HepG2 (cell line): Measurements from ENCODE around the gene TMEM200C. TPM values are rescaled to one million over a fixed set of nuclear protein-coding genes. Genes with fewer than 3 reads are reported as not detected.

Source experiments
- ATAC-seq: fragments of 200-7000 bp; cut with Tn5 transposase; 3 replicates; pipeline ENCODE4 v1.9.1; 2020; ENCODE audit warnings: mild to moderate bottlenecking, moderate library complexity
- BruUV-seq: library from RNA; stranded (reverse); fragments of 400-500 nt; replicated peaks from 2 replicates; lab custom pipeline; 2021; lab: Mats Ljungman, UMichigan
- CTCF ChIA-PET: fragments of 300-600 bp; formaldehyde crosslinking; extraction: SDS; loops from one replicate; lab custom pipeline; 2021; ENCODE audit warnings: low total read pairs, inconsistent platforms, low intra/inter-chr PET ratio; lab: Yijun Ruan, JAX
- POLR2A ChIA-PET: fragments of 350-600 bp; sonication (Branson Sonifier 250); formaldehyde crosslinking; loops from one replicate; lab custom pipeline; 2020; ENCODE audit warnings: antibody characterized with exemption, inconsistent platforms; lab: Yijun Ruan, JAX
- DNase-seq: peaks from one replicate; pipeline ENCODE4 v3.0.0-alpha.2; 2015; ENCODE audit warnings: low spot score
- FAIRE-seq: peaks from 3 replicates; lab custom pipeline; 2011; peaks lifted over from hg19 to GRCh38; lab: Jason Lieb, UNC
- H2AFZ ChIP-seq: one replicate; pipeline ENCODE4 v1.6.1; 2011; ENCODE audit warnings: low read length, inconsistent platforms
- H3K27ac ChIP-seq: fragments of 300-600 bp; 3 replicates; pipeline ENCODE4 v1.8.0; 2011; ENCODE audit warnings: mixed run types, mild to moderate bottlenecking, mixed read lengths, low read length, inconsistent platforms; ENCODE audit not compliant: insufficient read depth; ENCODE audit errors: extremely low read length
- H3K27me3 ChIP-seq, 2 experiments: fragments of 200-600 bp in 1 of 2; 2 replicates in 1 of 2; 3 replicates in 1 of 2; pipeline versions ENCODE4 v1.6.0 to v1.8.0; 2011; ENCODE audit warnings: low read length in 2 of 2, mild to moderate bottlenecking in 2 of 2, moderate library complexity in 2 of 2, inconsistent platforms in 1 of 2; ENCODE audit not compliant: insufficient read depth in 2 of 2, control insufficient read depth in 1 of 2
- H3K36me3 ChIP-seq, 2 experiments: fragments of 200-600 bp in 1 of 2; replicated peaks in 1 of 2; 2 replicates in 1 of 2; 3 replicates in 1 of 2; pipeline versions ENCODE4 v1.5.1 to v1.8.0; 2011; ENCODE audit warnings: low read length in 2 of 2, inconsistent platforms in 1 of 2; ENCODE audit not compliant: insufficient read depth in 2 of 2, control insufficient read depth in 1 of 2
- H3K4me1 ChIP-seq: 2 replicates; pipeline ENCODE4 v1.5.1; 2012; ENCODE audit warnings: low read length, inconsistent platforms; ENCODE audit not compliant: insufficient read depth
- H3K4me2 ChIP-seq: 2 replicates; pipeline ENCODE4 v1.6.0; 2011; ENCODE audit warnings: low read depth, low read length, inconsistent platforms
- H3K4me3 ChIP-seq, 3 experiments: fragments of 200-600 bp in 1 of 3; sonication (generic), shearing (Covaris generic) in 1 of 3; replicated peaks in 1 of 3; 2 replicates each; pipeline ENCODE4 v1.5.1; 2011 to 2016; ENCODE audit warnings: low read length in 3 of 3, inconsistent platforms in 2 of 3, low read depth in 2 of 3, mild to moderate bottlenecking in 2 of 3, control low read depth in 1 of 3, mixed read lengths in 1 of 3; ENCODE audit not compliant: insufficient read depth in 1 of 3
- H3K79me2 ChIP-seq: one replicate; pipeline ENCODE4 v1.6.1; 2011; ENCODE audit warnings: low read length, inconsistent platforms; ENCODE audit not compliant: insufficient read depth
- H3K9ac ChIP-seq: 2 replicates; pipeline ENCODE4 v1.6.0; 2011; ENCODE audit warnings: mild to moderate bottlenecking, low read depth, low read length, inconsistent platforms; ENCODE audit not compliant: insufficient read depth
- H3K9me3 ChIP-seq: 2 replicates; pipeline ENCODE4 v1.5.1; 2012; ENCODE audit warnings: mild to moderate bottlenecking, low read length
- H4K20me1 ChIP-seq: 2 replicates; pipeline ENCODE4 v1.6.0; 2011; ENCODE audit warnings: inconsistent platforms, mild to moderate bottlenecking, low read length, moderate library complexity; ENCODE audit not compliant: insufficient read depth
- ADNP ChIP-seq: sonication (generic); formaldehyde crosslinking; IDR thresholded peaks from 2 replicates; pipeline ENCODE4 v1.4.0; 2020; ENCODE audit warnings: missing genetic modification reagents
- CTCF ChIP-seq: sonication (generic); formaldehyde crosslinking; IDR thresholded peaks from 2 replicates; pipeline ENCODE4 v1.5.0; 2020; ENCODE audit warnings: mild to moderate bottlenecking, missing genetic modification reagents, moderate library complexity
- GATAD2A ChIP-seq: IDR thresholded peaks from 2 replicates; pipeline ENCODE4 v1.6.1; 2016
- HCFC1 ChIP-seq: fragments of 150-350 bp; IDR thresholded peaks from 2 replicates; pipeline ENCODE4 v1.6.1; 2014; ENCODE audit warnings: low read depth, low read length
- MED1 ChIP-seq: sonication (generic); formaldehyde crosslinking; IDR thresholded peaks from 2 replicates; pipeline ENCODE4 v1.4.0; 2020; ENCODE audit warnings: missing genetic modification reagents
- NFIB ChIP-seq: sonication (generic); formaldehyde crosslinking; IDR thresholded peaks from 2 replicates; pipeline ENCODE4 v1.9.0; 2021; ENCODE audit warnings: missing genetic modification reagents, mild to moderate bottlenecking, borderline replicate concordance
- PAX8 ChIP-seq: sonication (generic); formaldehyde crosslinking; IDR thresholded peaks from 2 replicates; pipeline ENCODE4 v1.8.0; 2022; ENCODE audit warnings: mild to moderate bottlenecking, missing genetic modification reagents, borderline replicate concordance
- PRMT3 ChIP-seq: sonication (generic); formaldehyde crosslinking; IDR thresholded peaks from 2 replicates; pipeline ENCODE4 v1.8.1; 2022; ENCODE audit warnings: low read depth, mild to moderate bottlenecking, moderate library complexity, missing genetic modification reagents, borderline replicate concordance
- PRPF4 ChIP-seq: fragments of 200-400 bp; formaldehyde crosslinking; IDR thresholded peaks from 2 replicates; pipeline ENCODE4 v1.6.1; 2016; ENCODE audit warnings: low read length, low read depth; ENCODE audit not compliant: poor library complexity, severe bottlenecking
- REL ChIP-seq: sonication (generic); formaldehyde crosslinking; conservative IDR thresholded peaks from 2 replicates; pipeline ENCODE4 v1.8.0; 2022; ENCODE audit warnings: mild to moderate bottlenecking, missing genetic modification reagents, moderate library complexity
- SNAPC4 ChIP-seq: sonication (generic); formaldehyde crosslinking; IDR thresholded peaks from 2 replicates; pipeline ENCODE4 v1.4.0; 2020; ENCODE audit warnings: mild to moderate bottlenecking, missing genetic modification reagents
- ZNF274 ChIP-seq: sonication (generic); formaldehyde crosslinking; IDR thresholded peaks from 2 replicates; pipeline ENCODE4 v1.5.1; 2020; ENCODE audit warnings: mild to moderate bottlenecking, missing genetic modification reagents
- ZNF414 ChIP-seq: sonication (generic); formaldehyde crosslinking; IDR thresholded peaks from 2 replicates; pipeline ENCODE4 v1.5.0; 2020; ENCODE audit warnings: missing genetic modification reagents
- ZNF580 ChIP-seq: IDR thresholded peaks from 2 replicates; pipeline ENCODE4 v1.6.1; 2016; ENCODE audit warnings: low read depth, borderline replicate concordance
- ZNF644 ChIP-seq: IDR thresholded peaks from 2 replicates; pipeline ENCODE4 v1.6.1; 2016; ENCODE audit warnings: low read depth
- WGBS: methylation state at CpG from one replicate; pipeline ENCODE4 v1.1.6; 2017; ENCODE audit warnings: low lambda C conversion rate; 5-methylcytosine and 5-hydroxymethylcytosine counted together
- in situ Hi-C: cut with HindIII; loops from 2 replicates; pipeline ENCODE4 v1.10.0; 2017; ENCODE audit warnings: low pct_unique_long_range_greater_than_20kb; ENCODE audit not compliant: extremely low pct_ligation_motif_present
- intact Hi-C: fragments of 100-400 bp; cut with micrococcal nuclease; formaldehyde crosslinking; loops from one replicate; pipeline ENCODE4 v1.10.0; 2022; ENCODE audit not compliant: unreplicated experiment
- polyA plus RNA-seq, 8 experiments: library from polyadenylated mRNA; depleted of rRNA in 3 of 8; stranded (reverse) in 7 of 8; unstranded in 1 of 8; fragments of >200 nt; fragmentation: Illumina TruSeq in 4 of 8; extraction: Trizol in 4 of 8; gene quantifications; 2 replicates each; pipeline versions ENCODE4 v1.2.1 to v1.2.3, GENCODE V29; 2011 to 2016; ENCODE audit warnings: low read depth in 4 of 8, missing spikeins in 1 of 8, mixed read lengths in 1 of 8; ENCODE audit not compliant: insufficient read depth in 1 of 8
- total RNA-seq, 5 experiments: library from RNA; depleted of rRNA; stranded (reverse); fragments of >200 nt; fragmentation: Illumina TruSeq; extraction: Trizol; gene quantifications; 2 replicates each; pipeline ENCODE4 v1.2.3, GENCODE V29; 2016; ENCODE audit warnings: low read depth in 1 of 5

TMEM200C gene
- total and polyA plus RNA-seq, 2 of the 13 experiments (the other 11 are each of a cell fraction or from before 2014, with no cell fraction given), result 0.04 TPM; not detected in 1

- TF ChIP-seq ZNF644 (CRISPR knock-in tag) (no peak), PAX8 (CRISPR knock-in tag) (no peak), ZNF580 (CRISPR knock-in tag) (no peak), REL (CRISPR knock-in tag) (no peak), NFIB (CRISPR knock-in tag) (no peak), PRMT3 (CRISPR knock-in tag) (no peak), ZNF274 (no peak), HCFC1 (no peak)
- TF ChIP-seq, all 625 proteins: peak for 0
Observed at GRCh38 chr18:5937795-5938194, 42.5 kb upstream of the TMEM200C start (continued).

- Histone ChIP-seq H3K79me2 (no peaks in the 10 kb centered on the region), H3K9me3 (no peaks in the 10 kb centered on the region), H3K9ac (no peak overlapping the region), H3K4me2 (no peak overlapping the region), H3K27ac (no peak overlapping the region), H4K20me1 (no peaks in the 10 kb centered on the region), H3K36me3 (no peaks in the 10 kb centered on the region), H3K4me3 (no peak overlapping the region), H3K27me3 (peaks cover 0 to 8% of the 10 kb centered on the region in 2 experiments; a peak in 1 of 5 replicates), H3K4me1 (no peaks in the 10 kb centered on the region), H2AFZ (no peak overlapping the region)
- DNase-seq (no peak), FAIRE-seq (no peak), ATAC-seq (no peak; the same call in 2 of the 3 replicates)
- POLR2A ChIA-PET, result no interaction called here
- CTCF ChIA-PET, result no interaction called here
- in situ Hi-C loops (no loop called here), intact Hi-C loops (no loop called here)
- WGBS, result 58% methylated on average over 6 of the region's 7 CpGs
- no TSS peak for BruUV-seq
- no peak for TF ChIP-seq PRPF4
- TF ChIP-seq ADNP, result no peak
- no peak for TF ChIP-seq GATAD2A (CRISPR knock-in tag)
- no peak for TF ChIP-seq ZNF414 (CRISPR knock-in tag)
- TF ChIP-seq CTCF (CRISPR knock-in tag), result no peak
- no peak for TF ChIP-seq SNAPC4
- TF ChIP-seq MED1, result no peak
Observed at GRCh38 chr18:5937121-5937520, 41.8 kb upstream of the TMEM200C start.
